ENCODE results near the gene DIP2B.
"Not testable (repeated sequence)": the region's sequence is repeated elsewhere in the genome, so short reads cannot be mapped to it uniquely, and the experiment has no call there.

DIP2B gene

GRCh38 chr12:50507930-50508329 is 3.1 kb downstream of the DIP2B start:
- Histone ChIP-seq H3K27me3 (ENCODE audit: low read depth) (no peaks in the 10 kb centered on the region), H3K9me3 (no peaks in the 10 kb centered on the region), H3K36me3 (replicated peaks) (no peaks in the 10 kb centered on the region; the same call in 1 of the 2 replicates), H3K4me3 (no peak overlapping the region), H3K4me1 (peaks cover 22% of the 10 kb centered on the region)
- in situ Hi-C loops (cut with MboI; ENCODE audit: low sequenced_read_pairs): loop anchor here (10.0 to 25.0 kb wide), 2 partner anchors 117 to 229 kb away; no protein-coding TSS in a partner anchor
- DNase-seq (ENCODE audit: low spot score in 2 of 2): peak in 1 of 2 experiments; percentile 35

DNA sequence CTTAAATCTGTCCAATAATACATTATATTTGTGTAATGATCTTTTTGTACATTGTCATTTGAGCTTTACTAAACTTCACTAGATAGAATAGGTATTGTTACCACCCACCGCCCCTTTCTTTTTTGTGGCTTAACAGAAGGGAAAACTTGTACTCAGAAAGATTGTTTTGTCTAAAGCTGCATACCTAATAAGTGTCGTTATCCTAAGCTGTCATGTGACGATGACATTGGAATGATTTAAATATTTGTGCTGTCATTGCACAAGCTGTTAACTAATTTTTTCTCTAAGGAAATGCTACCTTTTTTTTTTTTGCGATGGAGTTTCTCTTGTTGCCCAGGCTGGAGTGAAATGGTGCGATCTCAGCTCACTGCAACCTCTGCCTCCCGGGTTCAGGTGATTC is 3.6 kb downstream of the DIP2B start:
- Histone ChIP-seq H3K4me3 (no peak overlapping the region), H3K4me1 (peaks cover 22% of the 10 kb centered on the region), H3K27me3 (ENCODE audit: low read depth) (no peaks in the 10 kb centered on the region), H3K9me3 (no peaks in the 10 kb centered on the region), H3K36me3 (replicated peaks) (no peaks in the 10 kb centered on the region; the same call in 1 of the 2 replicates)
- in situ Hi-C loops (cut with MboI; ENCODE audit: low sequenced_read_pairs): loop anchor here (10.0 to 25.0 kb wide), 2 partner anchors 116 to 229 kb away; no protein-coding TSS in a partner anchor
- DNase-seq (ENCODE audit: low spot score in 2 of 2): peak in 1 of 2 experiments; percentile 28

DNA sequence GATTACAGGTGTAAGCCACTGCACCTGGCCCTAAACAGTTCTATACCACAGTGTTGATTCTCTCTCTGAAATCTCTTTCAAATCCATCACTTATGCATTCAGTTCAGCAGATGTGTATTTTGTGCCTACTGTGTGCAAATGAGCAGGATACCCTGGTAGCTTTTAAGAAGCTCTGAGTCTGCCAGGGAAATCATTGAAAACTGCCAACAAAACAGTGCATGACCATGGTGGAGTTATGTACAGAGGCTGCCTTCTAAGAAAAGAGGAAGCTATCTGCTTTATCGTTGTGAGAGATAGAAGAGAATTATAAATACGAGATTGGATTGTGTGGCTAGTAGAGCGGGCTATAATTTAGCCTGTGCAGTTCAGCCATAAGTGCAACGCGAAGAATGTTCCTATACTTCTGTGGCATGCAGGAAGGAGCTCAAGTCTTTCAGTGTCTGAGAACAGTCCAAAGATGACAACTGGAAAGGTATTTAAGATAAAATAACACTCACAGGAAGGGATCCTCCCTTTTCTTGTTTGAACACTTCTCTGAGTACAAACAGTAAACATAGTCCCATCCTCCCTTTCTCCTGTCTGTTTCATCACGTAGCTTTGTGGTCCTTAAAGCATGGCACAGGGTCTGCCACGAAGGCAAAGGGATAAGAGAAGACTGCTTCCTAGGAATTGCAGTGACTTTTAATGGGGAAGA is 4.3 kb downstream of the DIP2B start:
- H3K4me3 ChIP-seq: no peak overlapping the region
- no peak for DNase-seq (ENCODE audit: low spot score in 2 of 2)
- H3K27me3 ChIP-seq (ENCODE audit: low read depth): no peaks in the 10 kb centered on the region
- in situ Hi-C loops (cut with MboI; ENCODE audit: low sequenced_read_pairs): loop anchor here (10.0 to 25.0 kb wide), 2 partner anchors 116 to 228 kb away; no protein-coding TSS in a partner anchor
- H3K9me3 ChIP-seq: no peaks in the 10 kb centered on the region
- H3K4me1 ChIP-seq: peaks cover 22% of the 10 kb centered on the region
- H3K36me3 ChIP-seq (replicated peaks): no peaks in the 10 kb centered on the region; the same call in 1 of the 2 replicates

DNA sequence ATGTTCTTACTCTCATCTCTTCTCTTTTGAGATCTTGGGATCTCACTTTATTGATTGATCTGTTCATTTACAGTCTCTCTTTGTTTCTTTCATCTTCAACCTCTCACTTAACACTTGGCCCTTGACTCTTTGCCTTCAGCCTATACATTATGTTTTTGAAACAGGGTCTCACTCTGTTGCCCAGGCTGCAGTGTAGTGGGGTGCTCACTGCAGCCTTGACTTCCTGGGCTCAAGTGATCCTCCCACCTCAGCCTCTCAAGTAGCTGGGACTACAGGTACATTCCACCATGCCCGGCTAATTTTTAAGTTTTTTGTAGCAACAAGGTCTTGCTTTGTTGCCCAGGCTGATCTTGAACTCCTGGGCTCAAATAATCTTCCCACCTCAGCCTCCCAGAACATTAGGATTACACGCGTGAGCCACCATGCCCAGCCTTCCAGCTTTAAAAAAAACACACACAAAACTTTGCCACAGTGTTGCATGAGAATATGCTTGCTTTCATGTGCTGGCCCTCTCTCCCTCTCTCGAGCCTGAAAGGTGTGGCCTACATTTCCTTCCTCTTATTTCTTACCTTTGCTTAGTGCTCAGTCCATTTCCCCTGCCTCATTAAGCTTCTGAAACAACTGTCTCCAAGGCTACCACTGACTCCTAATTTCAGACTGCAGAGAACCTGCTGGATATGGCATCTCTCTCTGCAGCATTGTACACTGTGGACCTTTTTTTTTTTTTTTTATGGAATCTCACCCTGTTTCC is 9.9 kb downstream of the DIP2B start:
- no peak for DNase-seq (ENCODE audit: low spot score in 2 of 2)
- in situ Hi-C loops (cut with MboI; ENCODE audit: low sequenced_read_pairs): loop anchor here (25.0 kb wide), 1 partner anchor 223 kb away; no protein-coding TSS in a partner anchor
- Histone ChIP-seq H3K4me1 (no peaks in the 10 kb centered on the region; the same call in 1 of the 2 replicates), H3K9me3 (no peaks in the 10 kb centered on the region), H3K36me3 (replicated peaks) (no peaks in the 10 kb centered on the region; the same call in 1 of the 2 replicates), H3K27me3 (ENCODE audit: low read depth) (no peaks in the 10 kb centered on the region), H3K4me3 (no peak overlapping the region)

GRCh38 chr12:50515587-50515986 is 10.8 kb downstream of the DIP2B start:
- in situ Hi-C loops (cut with MboI; ENCODE audit: low sequenced_read_pairs): loop anchor here (25.0 kb wide), 1 partner anchor 222 kb away; no protein-coding TSS in a partner anchor
- DNase-seq (ENCODE audit: low spot score in 2 of 2): no peak
- Histone ChIP-seq H3K9me3 (no peaks in the 10 kb centered on the region), H3K36me3 (replicated peaks) (no peaks in the 10 kb centered on the region), H3K4me3 (no peak overlapping the region), H3K4me1 (peaks cover 3% of the 10 kb centered on the region; the same call in 1 of the 2 replicates), H3K27me3 (ENCODE audit: low read depth) (no peaks in the 10 kb centered on the region)

- no peaks in the 10 kb centered on the region for H3K27me3 ChIP-seq (ENCODE audit: low read depth)
- DNase-seq (ENCODE audit: low spot score in 2 of 2): no peak
- H3K9me3 ChIP-seq: no peaks in the 10 kb centered on the region
- H3K4me1 ChIP-seq: peaks cover 5% of the 10 kb centered on the region; the same call in 1 of the 2 replicates
- in situ Hi-C loops (cut with MboI; ENCODE audit: low sequenced_read_pairs): loop anchor here (25.0 kb wide), 1 partner anchor 220 kb away; no protein-coding TSS in a partner anchor
- H3K36me3 ChIP-seq (replicated peaks): no peaks in the 10 kb centered on the region
- no peak overlapping the region for H3K4me3 ChIP-seq
These were observed 12.8 kb downstream of the DIP2B start for GRCh38 chr12:50517421-50518048.

DNA sequence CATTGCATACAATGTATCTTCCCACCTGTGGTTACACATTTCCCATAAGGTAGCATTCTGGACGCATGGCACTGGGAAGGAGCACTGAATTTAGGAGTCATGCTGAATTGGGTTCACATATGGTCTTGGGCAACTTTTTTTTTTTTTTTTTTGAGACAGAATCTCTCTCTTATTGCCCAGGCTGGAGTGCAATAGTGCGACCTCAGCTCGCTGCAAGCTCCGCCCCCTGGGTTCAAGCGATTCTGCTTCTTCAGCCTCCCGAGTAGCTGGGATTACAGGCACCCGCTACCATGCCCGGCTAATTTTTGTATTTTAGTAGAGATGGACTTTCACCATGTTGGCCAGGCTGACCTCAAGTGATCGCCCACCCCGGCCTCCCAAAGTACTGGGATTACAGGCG is 13.3 kb downstream of the DIP2B start:
- no peaks in the 10 kb centered on the region for H3K36me3 ChIP-seq (replicated peaks)
- in situ Hi-C loops (cut with MboI; ENCODE audit: low sequenced_read_pairs): loop anchor here (25.0 kb wide), 1 partner anchor 219 kb away; no protein-coding TSS in a partner anchor
- H3K4me1 ChIP-seq: peaks cover 5% of the 10 kb centered on the region; the same call in 1 of the 2 replicates
- no peak for DNase-seq (ENCODE audit: low spot score in 2 of 2)
- H3K9me3 ChIP-seq: no peaks in the 10 kb centered on the region
- no peaks in the 10 kb centered on the region for H3K27me3 ChIP-seq (ENCODE audit: low read depth)
- H3K4me3 ChIP-seq: no peak overlapping the region

DNA sequence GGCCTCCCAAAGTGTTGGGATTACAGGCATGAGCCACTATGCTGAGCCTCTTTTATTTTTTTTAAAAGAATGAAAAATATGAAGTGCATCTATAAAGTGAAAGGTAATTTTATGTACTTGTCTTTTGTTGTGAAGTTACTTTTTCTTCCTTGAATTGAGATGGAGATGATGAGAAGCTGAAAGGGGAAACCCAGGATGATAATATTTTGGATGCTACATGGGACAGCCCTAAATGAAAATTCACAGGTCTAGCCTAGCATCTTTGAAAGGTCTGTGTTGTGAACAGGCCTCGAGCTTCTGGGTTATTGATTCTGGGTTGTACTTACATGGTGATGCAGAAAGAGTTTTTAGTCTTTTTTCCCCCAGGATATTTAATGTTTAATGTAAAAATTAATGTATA is 14.6 kb downstream of the DIP2B start:
- no peak for DNase-seq (ENCODE audit: low spot score in 2 of 2)
- no peaks in the 10 kb centered on the region for H3K36me3 ChIP-seq (replicated peaks)
- H3K9me3 ChIP-seq: no peaks in the 10 kb centered on the region
- no peak overlapping the region for H3K4me3 ChIP-seq
- in situ Hi-C loops (cut with MboI; ENCODE audit: low sequenced_read_pairs): loop anchor here (25.0 kb wide), 1 partner anchor 218 kb away; no protein-coding TSS in a partner anchor
- H3K27me3 ChIP-seq (ENCODE audit: low read depth): no peaks in the 10 kb centered on the region
- peaks cover 5% of the 10 kb centered on the region; the same call in 1 of the 2 replicates for H3K4me1 ChIP-seq

GRCh38 chr12:50520416-50521207 is 15.8 kb downstream of the DIP2B start:
- no peaks in the 10 kb centered on the region for H3K36me3 ChIP-seq (replicated peaks)
- in situ Hi-C loops (cut with MboI; ENCODE audit: low sequenced_read_pairs): loop anchor here (25.0 kb wide), 1 partner anchor 217 kb away; no protein-coding TSS in a partner anchor

DNA sequence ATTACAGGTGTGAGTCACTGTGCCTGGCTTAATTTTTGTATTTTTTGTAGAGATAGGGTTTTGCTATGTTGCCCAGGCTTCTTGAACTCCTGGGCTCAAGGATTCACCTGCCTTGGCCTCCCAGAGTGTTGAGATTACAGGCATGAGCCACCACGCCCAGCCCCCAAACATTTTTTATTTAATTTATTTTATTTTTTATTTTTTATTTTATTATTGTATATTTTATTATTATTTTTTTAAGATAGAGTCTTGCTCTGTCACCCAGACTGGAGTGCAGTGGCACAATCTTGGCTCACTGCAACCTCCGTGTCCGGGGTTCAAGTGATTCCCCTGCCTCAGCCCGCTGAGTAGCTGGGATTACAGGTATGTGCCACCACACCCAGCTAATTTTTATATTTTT is 17.0 kb downstream of the DIP2B start:
- not testable (repeated sequence) for H3K36me3 ChIP-seq (replicated peaks)
- peaks cover 17% of the 10 kb centered on the region for H3K4me1 ChIP-seq

More at GRCh38 chr12:50520416-50521207, 15.8 kb downstream of the DIP2B start:
- Histone ChIP-seq H3K4me1 (peaks cover 8% of the 10 kb centered on the region), H3K9me3 (no peaks in the 10 kb centered on the region), H3K4me3 (no peak overlapping the region), H3K27me3 (ENCODE audit: low read depth) (no peaks in the 10 kb centered on the region)
- DNase-seq (ENCODE audit: low spot score in 2 of 2): no peak

DNA sequence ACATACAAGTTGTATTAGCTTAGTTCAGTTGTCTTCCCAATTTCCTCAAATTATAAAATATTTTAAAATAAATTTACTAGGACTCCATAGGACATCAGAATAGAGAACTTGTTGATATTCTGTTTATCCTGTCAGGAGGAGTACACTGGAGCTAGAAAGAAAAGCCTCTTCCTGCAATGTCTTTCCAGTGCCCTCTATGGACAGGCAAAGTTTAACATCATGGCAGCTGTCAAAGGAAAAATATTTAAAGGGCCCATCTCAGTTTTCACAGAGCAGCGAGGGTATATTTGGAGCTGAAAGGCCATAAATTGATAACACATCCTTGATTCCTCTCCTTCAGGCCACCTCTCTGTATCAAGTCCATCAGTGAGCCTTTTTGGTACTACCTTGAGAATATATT is 19.0 kb downstream of the DIP2B start:
- H3K4me1 ChIP-seq: peaks cover 25% of the 10 kb centered on the region
- in situ Hi-C loops (cut with MboI; ENCODE audit: low sequenced_read_pairs): loop anchor here (25.0 kb wide), 1 partner anchor 214 kb away; no protein-coding TSS in a partner anchor
- no peaks in the 10 kb centered on the region for H3K27me3 ChIP-seq (ENCODE audit: low read depth)
- H3K4me3 ChIP-seq: no peak overlapping the region
- no peaks in the 10 kb centered on the region for H3K9me3 ChIP-seq
- no peak for DNase-seq (ENCODE audit: low spot score in 2 of 2)
- H3K36me3 ChIP-seq (replicated peaks): no peaks in the 10 kb centered on the region; the same call in 1 of the 2 replicates

More for the DNA sequence above, 17.0 kb downstream of the DIP2B start:
- H3K4me3 ChIP-seq; DNase-seq (ENCODE audit: low spot score in 2 of 2); H3K27me3 ChIP-seq (ENCODE audit: low read depth); H3K9me3 ChIP-seq: not testable (repeated sequence)
- in situ Hi-C loops (cut with MboI; ENCODE audit: low sequenced_read_pairs): loop anchor here (25.0 kb wide), 1 partner anchor 216 kb away; no protein-coding TSS in a partner anchor

DNA sequence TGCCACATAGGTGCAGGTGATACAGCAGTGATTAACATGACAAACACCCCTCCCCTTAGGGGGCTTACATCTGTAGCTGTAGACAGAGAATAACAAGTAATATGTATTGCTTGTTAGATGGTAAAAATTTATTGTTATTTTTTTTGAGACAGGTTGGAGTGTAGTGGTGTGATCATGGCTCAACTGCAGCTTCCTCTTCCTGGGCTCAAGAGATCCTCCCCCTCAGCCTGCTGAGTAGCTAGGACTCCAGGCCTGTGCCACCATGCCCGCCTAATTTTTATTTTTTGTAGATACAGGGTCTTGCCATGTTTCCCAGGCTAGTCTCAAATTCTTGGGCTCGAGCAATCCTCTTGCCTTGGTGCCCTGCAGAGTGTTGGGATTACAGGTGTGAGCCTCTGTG is 19.8 kb downstream of the DIP2B start:
- no peak for DNase-seq (ENCODE audit: low spot score in 2 of 2)
- in situ Hi-C loops (cut with MboI; ENCODE audit: low sequenced_read_pairs): loop anchor here (25.0 kb wide), 1 partner anchor 213 kb away; no protein-coding TSS in a partner anchor

More for the DNA sequence above, 19.8 kb downstream of the DIP2B start:
- Histone ChIP-seq H3K27me3 (ENCODE audit: low read depth) (no peaks in the 10 kb centered on the region), H3K4me3 (no peak overlapping the region), H3K4me1 (peaks cover 25% of the 10 kb centered on the region), H3K9me3 (no peaks in the 10 kb centered on the region), H3K36me3 (replicated peaks) (no peaks in the 10 kb centered on the region; the same call in 1 of the 2 replicates)

All from HAP-1 (cell line).